HEK293 (cell line): Measurements from ENCODE around the gene RPS6KA2.

Experiments
- CTCF ChIA-PET: fragments of 350-600 bp; formaldehyde crosslinking; extraction: SDS; loops from one replicate; lab custom pipeline; 2021; ENCODE audit warnings: antibody characterized with exemption; lab: Yijun Ruan, JAX
- POLR2A ChIA-PET: fragments of 300-600 bp; formaldehyde crosslinking; extraction: SDS; loops from one replicate; lab custom pipeline; 2020; ENCODE audit warnings: antibody characterized with exemption, inconsistent platforms; lab: Yijun Ruan, JAX
- H3K27ac ChIP-seq: fragments of 200-500 bp; sonication (Bioruptor generic); 2 replicates; pipeline ENCODE4 v1.5.1; 2014; ENCODE audit warnings: low read depth, low read length, control low read depth, inconsistent platforms; ENCODE audit errors: extremely low read depth
- H3K36me3 ChIP-seq, 2 experiments: fragments of 200-500 bp in 1 of 2; sonication (Bioruptor generic) in 1 of 2; 1 replicate in 1 of 2; 2 replicates in 1 of 2; pipeline ENCODE4 v1.5.1; 2014 to 2017; ENCODE audit warnings: inconsistent platforms in 2 of 2, low read length in 2 of 2; ENCODE audit not compliant: control insufficient read depth in 2 of 2, insufficient read depth in 1 of 2
- H3K4me1 ChIP-seq: fragments of 200-500 bp; sonication (Bioruptor generic); 2 replicates; pipeline ENCODE4 v1.5.1; 2014; ENCODE audit warnings: mild to moderate bottlenecking, low read length, inconsistent platforms; ENCODE audit not compliant: control insufficient read depth, insufficient read depth
- H3K4me3 ChIP-seq: 2 replicates; pipeline ENCODE4 v1.5.1; 2011; ENCODE audit warnings: low read depth, mild to moderate bottlenecking, control low read depth, low read length, moderate library complexity
- H3K9me3 ChIP-seq: fragments of 200-500 bp; sonication (Bioruptor generic); 2 replicates; pipeline ENCODE4 v1.5.1; 2014; ENCODE audit warnings: low read depth, low read length, inconsistent platforms; ENCODE audit not compliant: control insufficient read depth, insufficient read depth
- KLF8 ChIP-seq: fragments of 450-650 bp; formaldehyde crosslinking; IDR thresholded peaks from 2 replicates; pipeline ENCODE4 v1.5.1; 2016; ENCODE audit warnings: missing biosample characterization, missing genetic modification characterization
- KLF9 ChIP-seq: fragments of 450-650 bp; formaldehyde crosslinking; IDR thresholded peaks from 2 replicates; pipeline ENCODE4 v1.5.1; 2016; ENCODE audit warnings: missing biosample characterization, missing genetic modification characterization, low read depth
- SCRT2 ChIP-seq: fragments of 450-650 bp; formaldehyde crosslinking; IDR thresholded peaks from 2 replicates; pipeline ENCODE4 v1.5.1; 2016; ENCODE audit warnings: missing biosample characterization, missing genetic modification characterization
- TRIM28 ChIP-seq: IDR thresholded peaks from 2 replicates; pipeline ENCODE4 v1.6.1; 2011; ENCODE audit warnings: low read length, control low read depth, borderline replicate concordance
- ZBTB21 ChIP-seq: fragments of 450-650 bp; formaldehyde crosslinking; IDR thresholded peaks from 2 replicates; pipeline ENCODE4 v1.5.1; 2017; ENCODE audit warnings: missing biosample characterization, missing genetic modification characterization
- ZNF121 ChIP-seq: fragments of 450-650 bp; formaldehyde crosslinking; IDR thresholded peaks from 2 replicates; pipeline ENCODE4 v1.5.1; 2016; ENCODE audit warnings: missing biosample characterization, missing genetic modification characterization
- ZNF274 ChIP-seq, 2 experiments: fragments of 200-500 bp in 1 of 2; fragments of 450-650 bp in 1 of 2; sonication (Bioruptor generic) in 1 of 2; formaldehyde crosslinking in 1 of 2; IDR thresholded peaks; 2 replicates each; pipeline versions ENCODE4 v1.5.1 to v1.6.1; 2014 to 2016; ENCODE audit warnings: borderline replicate concordance in 1 of 2, inconsistent platforms in 1 of 2, low read length in 1 of 2, missing biosample characterization in 1 of 2, missing genetic modification characterization in 1 of 2
- ZNF324 ChIP-seq: fragments of 450-650 bp; formaldehyde crosslinking; IDR thresholded peaks from 2 replicates; pipeline ENCODE4 v1.5.1; 2016; ENCODE audit warnings: missing biosample characterization, missing genetic modification characterization
- ZNF354C ChIP-seq: fragments of 450-650 bp; formaldehyde crosslinking; IDR thresholded peaks from 2 replicates; pipeline ENCODE4 v1.5.1; 2016; ENCODE audit warnings: missing biosample characterization, missing genetic modification characterization, low read depth, borderline replicate concordance
- ZNF514 ChIP-seq: fragments of 450-650 bp; formaldehyde crosslinking; IDR thresholded peaks from 2 replicates; pipeline ENCODE4 v1.5.1; 2016; ENCODE audit warnings: missing biosample characterization, missing genetic modification characterization
- ZNF747 ChIP-seq: fragments of 450-650 bp; formaldehyde crosslinking; IDR thresholded peaks from 2 replicates; pipeline ENCODE4 v1.5.1; 2016; ENCODE audit warnings: missing biosample characterization, missing genetic modification characterization
- TF ChIP-seq, protein P1 (sequence below): fragments of 450-650 bp; formaldehyde crosslinking; IDR thresholded peaks from 2 replicates; pipeline ENCODE4 v1.5.1; 2016; ENCODE audit warnings: missing biosample characterization, missing genetic modification characterization
- TF ChIP-seq, protein P2 (sequence below): fragments of 450-650 bp; formaldehyde crosslinking; IDR thresholded peaks from 2 replicates; pipeline ENCODE4 v1.5.1; 2016; ENCODE audit warnings: missing biosample characterization, missing genetic modification characterization
- TF ChIP-seq, protein P3 (sequence below): fragments of 450-650 bp; formaldehyde crosslinking; IDR thresholded peaks from 2 replicates; pipeline ENCODE4 v1.5.0; 2017; ENCODE audit warnings: missing biosample characterization, missing genetic modification characterization, borderline replicate concordance
- TF ChIP-seq, protein P4 (sequence below): fragments of 450-650 bp; formaldehyde crosslinking; IDR thresholded peaks from 2 replicates; pipeline ENCODE4 v1.5.1; 2016; ENCODE audit warnings: missing biosample characterization, missing genetic modification characterization

The RPS6KA2 gene

DNA sequence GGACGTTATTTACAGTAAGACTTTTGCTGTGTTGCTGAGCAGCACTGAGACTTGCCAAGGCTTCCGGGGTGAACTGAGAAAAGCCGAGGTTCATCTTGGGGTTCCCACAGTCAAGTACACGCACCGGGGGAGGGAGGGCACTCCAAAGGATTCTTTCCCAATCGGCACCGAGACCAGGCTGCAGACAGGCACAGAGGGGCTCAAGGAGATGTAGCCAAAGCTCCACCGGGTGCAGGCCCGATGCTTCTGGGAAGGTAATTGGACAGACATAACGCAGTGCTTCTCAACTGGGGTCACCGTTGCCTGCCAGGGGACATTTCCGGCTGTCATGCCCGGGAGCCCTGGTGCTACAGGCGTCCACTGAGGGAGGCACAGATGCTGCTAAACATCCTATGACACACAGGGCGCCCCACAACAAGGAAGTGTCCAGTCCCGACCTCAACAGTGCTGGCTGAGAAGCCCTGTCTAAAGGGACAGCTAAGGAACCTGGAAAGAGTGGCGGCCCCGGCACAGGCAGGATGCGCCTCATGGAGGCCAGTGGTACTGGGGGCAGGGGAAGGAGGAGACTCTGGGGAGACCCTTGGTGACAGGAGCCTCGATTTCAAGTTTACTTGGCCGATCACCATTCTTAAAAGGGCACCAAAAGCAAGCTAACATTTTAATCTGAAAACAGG is 133.5 kb downstream of the RPS6KA2 start (continued):
- TF ChIP-seq, protein P1, sequence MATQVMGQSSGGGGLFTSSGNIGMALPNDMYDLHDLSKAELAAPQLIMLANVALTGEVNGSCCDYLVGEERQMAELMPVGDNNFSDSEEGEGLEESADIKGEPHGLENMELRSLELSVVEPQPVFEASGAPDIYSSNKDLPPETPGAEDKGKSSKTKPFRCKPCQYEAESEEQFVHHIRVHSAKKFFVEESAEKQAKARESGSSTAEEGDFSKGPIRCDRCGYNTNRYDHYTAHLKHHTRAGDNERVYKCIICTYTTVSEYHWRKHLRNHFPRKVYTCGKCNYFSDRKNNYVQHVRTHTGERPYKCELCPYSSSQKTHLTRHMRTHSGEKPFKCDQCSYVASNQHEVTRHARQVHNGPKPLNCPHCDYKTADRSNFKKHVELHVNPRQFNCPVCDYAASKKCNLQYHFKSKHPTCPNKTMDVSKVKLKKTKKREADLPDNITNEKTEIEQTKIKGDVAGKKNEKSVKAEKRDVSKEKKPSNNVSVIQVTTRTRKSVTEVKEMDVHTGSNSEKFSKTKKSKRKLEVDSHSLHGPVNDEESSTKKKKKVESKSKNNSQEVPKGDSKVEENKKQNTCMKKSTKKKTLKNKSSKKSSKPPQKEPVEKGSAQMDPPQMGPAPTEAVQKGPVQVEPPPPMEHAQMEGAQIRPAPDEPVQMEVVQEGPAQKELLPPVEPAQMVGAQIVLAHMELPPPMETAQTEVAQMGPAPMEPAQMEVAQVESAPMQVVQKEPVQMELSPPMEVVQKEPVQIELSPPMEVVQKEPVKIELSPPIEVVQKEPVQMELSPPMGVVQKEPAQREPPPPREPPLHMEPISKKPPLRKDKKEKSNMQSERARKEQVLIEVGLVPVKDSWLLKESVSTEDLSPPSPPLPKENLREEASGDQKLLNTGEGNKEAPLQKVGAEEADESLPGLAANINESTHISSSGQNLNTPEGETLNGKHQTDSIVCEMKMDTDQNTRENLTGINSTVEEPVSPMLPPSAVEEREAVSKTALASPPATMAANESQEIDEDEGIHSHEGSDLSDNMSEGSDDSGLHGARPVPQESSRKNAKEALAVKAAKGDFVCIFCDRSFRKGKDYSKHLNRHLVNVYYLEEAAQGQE (tag by site-specific recombination) = no peak
- no peak for TF ChIP-seq ZBTB21

DNA sequence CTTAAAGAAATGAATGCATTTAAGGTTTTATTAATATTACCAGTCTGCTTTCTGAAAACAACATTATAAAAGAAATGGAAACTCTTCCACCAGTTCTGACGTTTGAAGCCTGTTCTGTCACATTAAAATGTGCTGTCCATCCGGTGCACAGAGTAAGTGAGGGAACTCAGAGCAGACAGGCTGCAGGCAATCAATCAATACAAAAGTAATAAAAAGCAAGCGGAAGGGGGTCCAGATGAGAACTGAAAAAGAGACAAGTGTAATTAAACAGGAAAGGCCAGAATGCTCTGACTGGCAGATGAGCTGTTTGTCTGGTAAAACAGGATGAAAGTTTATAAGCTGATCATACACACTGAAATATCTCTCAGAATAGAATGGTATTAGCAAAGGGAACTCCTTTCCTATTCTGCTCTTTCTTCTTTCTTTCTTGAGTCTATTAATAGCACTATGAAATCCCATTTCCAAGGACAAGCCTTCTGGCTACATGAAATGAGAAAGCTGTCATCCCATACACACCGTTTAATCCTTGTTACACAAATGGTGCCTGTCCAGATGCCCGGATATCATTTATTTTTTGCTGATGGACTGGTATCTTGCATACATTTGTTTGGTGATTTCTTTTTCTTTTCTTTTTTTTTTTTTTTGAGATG is 134.8 kb downstream of the RPS6KA2 start:
- ChIA-PET POLR2A (no interaction called here), CTCF (no interaction called here)
- Histone ChIP-seq H3K27ac (no peak overlapping the region), H3K4me3 (no peak overlapping the region), H3K4me1 (peaks cover 18% of the 10 kb centered on the region), H3K36me3 (peaks cover 0 to 5% of the 10 kb centered on the region in 2 experiments; a peak in 1 of 3 replicates), H3K9me3 (no peaks in the 10 kb centered on the region)
- TF ChIP-seq, protein P2, sequence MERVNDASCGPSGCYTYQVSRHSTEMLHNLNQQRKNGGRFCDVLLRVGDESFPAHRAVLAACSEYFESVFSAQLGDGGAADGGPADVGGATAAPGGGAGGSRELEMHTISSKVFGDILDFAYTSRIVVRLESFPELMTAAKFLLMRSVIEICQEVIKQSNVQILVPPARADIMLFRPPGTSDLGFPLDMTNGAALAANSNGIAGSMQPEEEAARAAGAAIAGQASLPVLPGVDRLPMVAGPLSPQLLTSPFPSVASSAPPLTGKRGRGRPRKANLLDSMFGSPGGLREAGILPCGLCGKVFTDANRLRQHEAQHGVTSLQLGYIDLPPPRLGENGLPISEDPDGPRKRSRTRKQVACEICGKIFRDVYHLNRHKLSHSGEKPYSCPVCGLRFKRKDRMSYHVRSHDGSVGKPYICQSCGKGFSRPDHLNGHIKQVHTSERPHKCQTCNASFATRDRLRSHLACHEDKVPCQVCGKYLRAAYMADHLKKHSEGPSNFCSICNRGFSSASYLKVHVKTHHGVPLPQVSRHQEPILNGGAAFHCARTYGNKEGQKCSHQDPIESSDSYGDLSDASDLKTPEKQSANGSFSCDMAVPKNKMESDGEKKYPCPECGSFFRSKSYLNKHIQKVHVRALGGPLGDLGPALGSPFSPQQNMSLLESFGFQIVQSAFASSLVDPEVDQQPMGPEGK (tag by site-specific recombination) = no peak
- TF ChIP-seq, protein P3, sequence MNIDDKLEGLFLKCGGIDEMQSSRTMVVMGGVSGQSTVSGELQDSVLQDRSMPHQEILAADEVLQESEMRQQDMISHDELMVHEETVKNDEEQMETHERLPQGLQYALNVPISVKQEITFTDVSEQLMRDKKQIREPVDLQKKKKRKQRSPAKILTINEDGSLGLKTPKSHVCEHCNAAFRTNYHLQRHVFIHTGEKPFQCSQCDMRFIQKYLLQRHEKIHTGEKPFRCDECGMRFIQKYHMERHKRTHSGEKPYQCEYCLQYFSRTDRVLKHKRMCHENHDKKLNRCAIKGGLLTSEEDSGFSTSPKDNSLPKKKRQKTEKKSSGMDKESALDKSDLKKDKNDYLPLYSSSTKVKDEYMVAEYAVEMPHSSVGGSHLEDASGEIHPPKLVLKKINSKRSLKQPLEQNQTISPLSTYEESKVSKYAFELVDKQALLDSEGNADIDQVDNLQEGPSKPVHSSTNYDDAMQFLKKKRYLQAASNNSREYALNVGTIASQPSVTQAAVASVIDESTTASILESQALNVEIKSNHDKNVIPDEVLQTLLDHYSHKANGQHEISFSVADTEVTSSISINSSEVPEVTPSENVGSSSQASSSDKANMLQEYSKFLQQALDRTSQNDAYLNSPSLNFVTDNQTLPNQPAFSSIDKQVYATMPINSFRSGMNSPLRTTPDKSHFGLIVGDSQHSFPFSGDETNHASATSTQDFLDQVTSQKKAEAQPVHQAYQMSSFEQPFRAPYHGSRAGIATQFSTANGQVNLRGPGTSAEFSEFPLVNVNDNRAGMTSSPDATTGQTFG = no peak
- TF ChIP-seq KLF9 (tag by site-specific recombination) = no peak
- no peak for TF ChIP-seq ZNF324 (tag by site-specific recombination)
- TF ChIP-seq KLF8 (tag by site-specific recombination) = no peak
- no peak for TF ChIP-seq ZNF354C (tag by site-specific recombination)
- TF ChIP-seq ZNF514 (tag by site-specific recombination) = no peak
- no peak for TF ChIP-seq TRIM28
- TF ChIP-seq ZNF747 (tag by site-specific recombination) = no peak
- no peak for TF ChIP-seq ZNF274 (IDR thresholded peaks at IDR 0.05; ENCODE audit: low read length)
- no peak for TF ChIP-seq ZNF274 (tag by site-specific recombination; IDR thresholded peaks at IDR 0.05; ENCODE audit: borderline replicate concordance)
- no peak for TF ChIP-seq SCRT2 (tag by site-specific recombination)
- no peak for TF ChIP-seq ZNF121 (tag by site-specific recombination)
- TF ChIP-seq, protein P4, sequence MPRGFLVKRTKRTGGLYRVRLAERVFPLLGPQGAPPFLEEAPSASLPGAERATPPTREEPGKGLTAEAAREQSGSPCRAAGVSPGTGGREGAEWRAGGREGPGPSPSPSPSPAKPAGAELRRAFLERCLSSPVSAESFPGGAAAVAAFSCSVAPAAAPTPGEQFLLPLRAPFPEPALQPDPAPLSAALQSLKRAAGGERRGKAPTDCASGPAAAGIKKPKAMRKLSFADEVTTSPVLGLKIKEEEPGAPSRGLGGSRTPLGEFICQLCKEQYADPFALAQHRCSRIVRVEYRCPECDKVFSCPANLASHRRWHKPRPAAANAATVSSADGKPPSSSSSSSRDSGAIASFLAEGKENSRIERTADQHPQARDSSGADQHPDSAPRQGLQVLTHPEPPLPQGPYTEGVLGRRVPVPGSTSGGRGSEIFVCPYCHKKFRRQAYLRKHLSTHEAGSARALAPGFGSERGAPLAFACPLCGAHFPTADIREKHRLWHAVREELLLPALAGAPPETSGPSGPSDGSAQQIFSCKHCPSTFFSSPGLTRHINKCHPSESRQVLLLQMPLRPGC (tag by site-specific recombination) = no peak
